ENCODE results near the gene INPP5A.
A peak's percentile ranks its signal among the peaks of the same experiment; 100 is the strongest.

Gene INPP5A

DNA sequence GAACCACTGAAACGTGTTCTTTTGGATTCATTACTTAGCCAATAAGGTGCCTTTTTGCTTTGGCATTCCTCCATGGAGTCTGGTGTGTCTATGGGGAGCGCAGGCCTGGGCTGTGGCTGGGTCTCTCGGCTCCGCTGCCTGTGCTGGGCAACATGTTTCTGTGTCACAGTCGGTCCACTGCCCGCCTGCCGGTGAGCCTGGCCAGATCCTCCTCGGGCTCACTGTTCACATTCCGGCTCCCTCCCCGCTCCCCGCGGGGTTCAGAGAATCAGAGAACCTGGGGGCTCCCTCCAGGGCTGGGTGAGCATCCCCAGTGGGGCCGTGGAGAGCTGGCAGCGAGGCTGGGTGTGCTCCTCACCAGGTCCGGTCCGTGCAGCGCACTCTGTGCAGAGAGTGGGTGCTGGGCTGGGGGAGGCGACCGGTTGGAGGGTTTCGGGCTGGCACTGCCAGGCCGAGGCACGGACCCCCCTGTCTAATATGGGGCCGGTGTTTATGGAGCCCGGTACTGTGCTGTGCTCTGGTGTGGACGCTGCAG, 70.4 kb downstream of the INPP5A start:
- no peak for FAIRE-seq

DNA sequence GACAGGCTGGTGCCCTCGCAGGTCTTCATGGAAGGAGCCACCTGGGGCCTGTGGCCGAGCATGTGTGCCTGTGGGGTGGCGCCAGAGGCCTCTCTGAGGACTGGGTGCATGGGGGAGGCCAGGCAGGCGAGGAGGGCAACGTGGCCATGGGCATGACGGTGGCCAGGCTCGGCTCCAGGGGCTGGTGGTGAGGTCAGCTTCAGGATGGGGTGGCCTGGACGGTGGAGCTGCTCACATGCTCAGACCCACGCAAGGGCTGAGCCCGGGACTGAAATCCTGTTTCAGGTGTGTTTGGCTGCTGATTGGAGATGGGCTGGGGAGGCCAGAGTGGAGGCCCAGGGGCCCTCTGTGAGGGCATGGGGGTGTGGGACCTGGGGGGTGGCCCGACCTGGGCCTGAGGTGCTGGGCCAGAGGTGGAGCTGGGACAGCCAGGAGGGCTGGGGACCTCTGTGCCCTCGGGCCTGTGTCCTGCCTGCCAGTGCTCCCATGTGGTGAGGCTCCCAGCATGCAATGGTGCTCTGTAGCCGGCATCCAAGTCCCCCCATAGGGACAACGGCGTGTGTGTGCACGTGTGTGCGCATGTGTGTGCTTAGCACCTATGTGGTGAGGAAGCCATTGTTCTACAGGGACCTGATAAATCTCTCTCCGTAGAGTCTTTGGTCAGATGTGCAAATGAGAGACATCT, 71.1 kb downstream of the INPP5A start:
- DNase-seq (ENCODE audit: insufficient read length, low spot score) (no peak), FAIRE-seq (no peak)

More for the DNA sequence above, 70.4 kb downstream of the INPP5A start:
- no peak for DNase-seq (ENCODE audit: insufficient read length, low spot score)

GRCh38 chr10:132609211-132609610, 71.6 kb downstream of the INPP5A start:
- no peak for FAIRE-seq
- DNase-seq (ENCODE audit: insufficient read length, low spot score), result no peak

- no peak for DNase-seq (ENCODE audit: insufficient read length, low spot score)
- FAIRE-seq, result no peak
These were observed 72.6 kb downstream of the INPP5A start for GRCh38 chr10:132610071-132610701.

GRCh38 chr10:132611026-132611910, 73.7 kb downstream of the INPP5A start:
- DNase-seq (ENCODE audit: insufficient read length, low spot score), result no peak
- FAIRE-seq, result no peak

GRCh38 chr10:132611986-132612385, 74.4 kb downstream of the INPP5A start:
- DNase-seq (ENCODE audit: insufficient read length, low spot score), result no peak
- no peak for FAIRE-seq

DNA sequence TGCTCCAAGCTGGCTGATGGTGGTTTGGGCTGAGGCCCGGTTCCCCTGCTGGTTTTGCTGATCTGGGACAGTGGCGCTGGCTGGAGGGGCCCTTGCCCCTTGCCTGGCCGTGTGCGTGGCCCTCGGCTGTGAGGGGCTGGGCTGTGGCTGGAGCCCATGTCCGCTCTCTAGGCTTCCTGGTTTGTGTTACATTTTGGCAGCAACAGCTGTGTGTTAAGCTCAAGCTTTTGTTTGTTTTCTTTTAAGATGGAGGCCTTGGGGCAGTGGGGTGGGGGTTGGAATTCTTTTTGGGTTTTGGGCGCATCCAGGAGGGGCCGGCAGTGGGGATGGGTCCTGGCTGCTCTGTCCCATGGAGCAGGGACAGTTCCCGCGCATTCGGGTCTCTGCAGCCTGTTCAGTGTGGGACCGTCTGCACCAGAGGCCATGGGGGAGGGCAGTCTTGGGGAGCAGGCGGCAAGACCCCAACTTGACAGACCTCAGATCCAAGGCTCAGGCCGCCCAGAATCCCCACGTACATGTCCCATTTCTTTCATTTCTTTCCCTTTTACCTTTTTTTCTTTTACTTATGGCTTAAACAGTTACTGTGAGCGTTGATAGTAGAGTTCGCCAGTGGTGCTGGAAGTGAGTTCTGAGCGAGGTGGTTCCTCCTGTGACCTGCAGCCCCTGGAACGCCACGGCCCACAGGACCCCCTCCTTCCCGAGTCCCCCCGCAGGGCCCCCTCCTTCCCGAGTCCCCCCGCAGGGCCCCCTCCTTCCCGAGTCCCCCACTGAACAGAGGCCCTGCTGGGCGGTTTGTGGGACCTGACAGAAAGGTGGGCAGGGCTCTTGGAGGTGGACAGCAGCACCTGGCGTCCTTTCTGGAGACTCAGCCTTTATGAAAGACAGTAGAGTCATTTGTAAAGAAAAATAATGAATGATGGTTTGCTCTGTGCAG, 75.3 kb downstream of the INPP5A start:
- no peak for FAIRE-seq

DNA sequence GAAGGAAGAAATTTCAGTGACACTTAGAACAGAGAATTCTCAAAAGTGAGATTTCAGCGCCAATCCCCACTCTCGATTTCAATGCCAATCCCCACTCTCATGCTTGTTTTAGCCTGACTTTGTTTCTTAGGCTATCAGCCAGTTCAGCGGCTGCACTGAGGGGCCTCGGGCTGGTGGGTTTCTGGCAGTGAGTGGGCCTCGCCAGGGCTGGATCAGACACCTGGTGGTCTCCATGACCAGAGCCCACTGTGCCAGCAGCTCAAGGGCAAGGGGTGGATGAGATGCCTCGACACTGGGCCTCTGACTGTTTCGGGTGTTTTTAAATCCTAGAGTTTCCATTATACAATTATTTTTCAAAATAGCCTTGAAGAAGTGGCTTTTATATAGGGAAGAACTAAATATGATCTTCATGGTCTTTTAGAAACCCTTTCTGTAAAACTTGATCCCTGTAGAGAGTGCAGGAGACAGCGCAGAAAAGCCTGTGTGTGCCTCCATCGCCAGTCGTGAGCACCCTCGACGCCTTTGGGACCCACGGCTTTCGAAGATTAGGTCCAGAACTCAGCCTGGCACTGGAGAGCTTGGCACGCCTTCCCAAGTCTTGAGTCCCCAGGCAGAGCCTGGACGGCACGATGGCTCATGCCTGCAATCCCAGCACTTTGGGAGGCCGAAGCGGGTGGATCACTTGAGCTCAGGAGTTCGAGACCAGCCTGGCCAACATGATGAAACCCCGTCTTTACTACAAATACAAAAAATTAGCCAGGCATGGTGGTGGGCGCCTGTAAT, 76.2 kb downstream of the INPP5A start:
- FAIRE-seq (no peak), DNase-seq (ENCODE audit: insufficient read length, low spot score) (no peak)

More for the DNA sequence above, 75.3 kb downstream of the INPP5A start:
- DNase-seq (ENCODE audit: insufficient read length, low spot score), result no peak

- DNase-seq (ENCODE audit: insufficient read length, low spot score) (no peak), FAIRE-seq (no peak)
These were observed 77.1 kb downstream of the INPP5A start for GRCh38 chr10:132614431-132615340.

- no peak for FAIRE-seq
- no peak for DNase-seq (ENCODE audit: insufficient read length, low spot score)
These were observed 78.0 kb downstream of the INPP5A start for GRCh38 chr10:132615341-132616169.

DNA sequence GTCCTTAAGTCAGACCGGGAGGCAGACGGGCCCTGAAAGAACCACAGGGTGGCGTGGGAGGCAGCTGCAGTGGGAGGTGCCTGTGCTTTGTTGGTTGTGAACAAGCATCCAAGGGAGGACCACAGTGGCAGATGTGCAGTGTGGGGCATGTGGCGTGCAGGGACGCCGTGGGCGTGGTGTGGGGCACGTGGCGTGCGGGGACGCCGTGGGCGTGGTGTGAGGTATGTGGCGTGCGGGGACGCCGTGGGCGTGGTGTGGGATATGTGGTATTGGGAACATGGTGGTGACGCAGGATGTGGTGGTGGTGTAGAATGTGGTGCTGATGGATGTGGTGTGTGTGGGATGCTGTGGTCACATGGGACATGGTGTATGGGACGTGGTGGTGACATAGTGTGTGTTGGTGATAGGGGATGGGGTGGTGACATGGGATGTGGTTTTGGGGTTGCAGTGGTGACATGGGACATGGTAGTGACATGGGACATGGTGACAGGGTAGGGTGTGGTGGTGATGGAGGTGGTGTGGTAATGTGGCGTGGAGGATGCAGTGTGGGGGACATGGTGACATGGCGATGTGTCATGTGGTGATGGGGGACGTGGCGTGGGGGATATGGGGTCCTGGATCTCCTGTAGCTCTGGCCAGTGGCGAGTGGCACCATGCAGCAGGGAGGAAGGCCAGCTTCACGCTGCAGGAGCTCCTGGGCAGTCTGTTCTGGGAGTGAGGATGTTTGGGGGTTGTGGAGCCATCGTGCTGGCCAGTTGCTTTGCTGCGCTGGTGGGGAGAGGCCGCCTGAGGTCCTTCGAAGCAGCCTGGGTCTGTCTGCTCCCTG, 78.8 kb downstream of the INPP5A start:
- DNase-seq (ENCODE audit: insufficient read length, low spot score) (no peak), FAIRE-seq (peak; percentile 74)

DNA sequence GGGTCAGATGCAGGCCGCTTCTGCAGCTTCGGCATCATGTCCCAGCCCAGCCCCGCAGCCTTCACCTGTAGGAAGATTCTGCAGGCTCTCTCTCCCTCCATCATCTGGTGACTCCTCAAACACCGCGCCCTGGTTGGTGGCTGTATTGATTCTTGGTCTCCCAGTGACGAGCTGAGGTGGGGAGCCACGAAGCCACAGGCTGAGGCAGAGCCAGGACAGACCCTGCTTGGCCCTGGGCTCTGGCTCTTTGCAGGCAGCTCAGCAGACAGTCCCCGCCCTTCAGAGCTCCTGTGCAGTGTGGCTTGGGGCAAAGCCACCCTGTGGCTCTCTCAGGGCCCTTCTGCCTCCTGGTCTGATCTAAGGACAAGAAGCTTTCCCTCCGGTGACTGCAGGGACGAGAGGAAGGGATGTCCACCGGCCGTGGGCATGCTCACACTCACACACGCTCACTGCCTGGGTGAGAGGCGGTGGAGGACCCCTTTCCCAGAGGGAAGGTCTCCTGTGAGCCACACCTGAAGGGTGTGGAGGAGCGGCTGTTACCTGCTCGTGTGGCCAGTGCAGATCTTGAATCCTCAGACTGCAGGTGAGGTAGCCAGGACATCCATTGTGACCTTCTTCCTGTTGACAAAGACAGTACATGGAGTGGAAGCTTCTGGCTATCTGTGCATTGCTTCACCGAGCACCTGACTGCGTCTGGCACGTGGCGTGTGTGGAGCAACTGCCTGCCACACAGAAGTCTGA, 79.6 kb downstream of the INPP5A start:
- DNase-seq (ENCODE audit: insufficient read length, low spot score) (no peak), FAIRE-seq (no peak)

DNA sequence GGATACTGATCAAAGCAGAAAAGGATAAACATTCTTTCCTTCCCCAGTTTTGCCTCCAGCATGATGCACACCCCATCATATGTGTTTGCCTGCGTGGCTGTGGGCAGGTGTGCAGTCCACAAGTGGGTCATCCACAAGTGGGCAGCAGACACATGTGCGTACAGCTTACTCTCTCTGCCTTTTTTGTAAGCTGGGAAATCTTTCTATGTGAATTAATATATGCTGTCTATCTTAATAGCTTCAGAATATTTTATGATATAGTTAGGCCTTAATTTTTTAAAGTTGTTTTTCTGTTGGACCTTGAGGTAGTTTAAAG, 80.1 kb downstream of the INPP5A start:
- no peak for DNase-seq (ENCODE audit: insufficient read length, low spot score)
- FAIRE-seq, result no peak

DNA sequence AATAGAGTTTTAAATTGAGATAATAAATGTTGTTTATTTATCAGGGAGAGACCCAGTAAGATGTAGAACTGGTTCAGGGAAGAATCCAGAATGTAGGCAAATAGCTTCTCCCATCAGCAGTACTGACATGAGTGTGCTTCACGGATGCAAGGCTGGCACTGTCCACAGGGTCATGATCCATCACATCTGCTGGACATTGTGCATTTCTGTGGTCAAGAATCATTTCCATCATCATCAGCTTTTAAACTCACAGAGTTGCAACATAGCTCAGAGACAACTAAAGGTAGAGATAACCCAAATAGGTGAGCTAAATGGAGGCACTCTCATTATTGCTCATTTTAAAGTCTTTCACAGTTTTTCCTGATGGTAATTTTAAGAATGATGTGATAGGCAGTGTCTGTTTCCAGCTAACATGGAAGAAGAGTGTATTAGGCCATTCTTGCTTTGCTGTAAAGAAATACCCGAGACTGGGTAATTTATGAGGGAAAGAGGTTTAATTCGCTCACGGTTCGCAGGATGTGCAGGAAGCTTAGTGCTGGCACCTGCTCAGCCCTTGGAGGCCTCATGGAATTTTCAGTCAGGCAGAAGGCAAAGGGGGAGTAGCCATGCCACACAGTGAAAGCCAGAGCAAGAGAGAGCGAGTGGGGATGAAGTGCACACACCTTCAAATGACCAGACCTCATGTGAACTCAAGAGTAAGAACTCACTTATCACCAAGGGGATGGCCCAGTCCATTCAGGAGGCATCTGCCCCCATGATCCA, 80.8 kb downstream of the INPP5A start:
- no peak for FAIRE-seq
- no peak for DNase-seq (ENCODE audit: insufficient read length, low spot score)

- FAIRE-seq, result no peak
- no peak for DNase-seq (ENCODE audit: insufficient read length, low spot score)
These were observed 82.3 kb downstream of the INPP5A start for GRCh38 chr10:132619927-132620326.

Measured in HTR-8/SVneo (cell line).